Mucosa of descending colon (tissue), 3 donors: ENCODE measurements around the gene THOC1. TPM values are rescaled to one million over a fixed set of nuclear protein-coding genes. Genes with fewer than 3 reads are reported as not detected.
"Not testable (repeated sequence)": the region's sequence is repeated elsewhere in the genome, so short reads cannot be mapped to it uniquely, and the experiment has no call there.

Source experiments
- ATAC-seq: fragments of 200-7000 bp; cut with Tn5 transposase; one replicate; pipeline ENCODE4 v1.9.1; 2020; ENCODE audit warnings: mild to moderate bottlenecking, moderate library complexity
- DNase-seq, 3 donors: peaks; one replicate each; pipeline ENCODE4 v3.0.0-alpha.2; 2020
- H3K36me3 ChIP-seq: fragments of 200-600 bp; one replicate; pipeline ENCODE4 v1.8.0; 2021; ENCODE audit warnings: low read depth, mild to moderate bottlenecking
- H3K4me1 ChIP-seq: fragments of 200-600 bp; one replicate; pipeline ENCODE4 v1.8.0; 2021; ENCODE audit warnings: low read depth, mild to moderate bottlenecking
- H3K4me3 ChIP-seq: fragments of 200-600 bp; one replicate; pipeline ENCODE4 v1.8.0; 2021; ENCODE audit warnings: mild to moderate bottlenecking
- H3K9me3 ChIP-seq: fragments of 200-600 bp; one replicate; pipeline ENCODE4 v1.8.0; 2021; ENCODE audit warnings: mild to moderate bottlenecking
- intact Hi-C, 2 donors: fragments of 100-400 bp; cut with DNase I in 1 of 2; cut with micrococcal nuclease in 1 of 2; formaldehyde crosslinking; loops; one replicate each; pipeline versions ENCODE4 v1.11.0 to v1.11.1; 2022; cut with DNase I, micrococcal nuclease
- total RNA-seq, 3 donors: library from RNA; stranded (reverse); fragmentation: NEBNext Ultra II Directional in 2 of 3; extraction: Animal tissue kit (Norgen Biotek cat#: 25700) in 2 of 3; gene quantifications; one replicate each; pipeline versions ENCODE4 v1.2.1 to v1.2.4, GENCODE V29; 2021 to 2023
- TF ChIP-seq, protein P1 (sequence below): fragments of 200-600 bp; IDR thresholded peaks from one replicate; pipeline ENCODE4 v1.8.0; 2022; ENCODE audit warnings: antibody characterized with exemption, mild to moderate bottlenecking
- donor health status: DM: no; HTN: no; CAD: no; lungs with moderate emphysema.
- donor health status: DM: no; HTN: no; CAD: no.
- donor health status: DM: no; HTN: yes; CAD: no.

Gene THOC1
- total RNA-seq, 3 donors from 2014 or later: 25.9 to 32.8 (median 27.6) TPM

DNA sequence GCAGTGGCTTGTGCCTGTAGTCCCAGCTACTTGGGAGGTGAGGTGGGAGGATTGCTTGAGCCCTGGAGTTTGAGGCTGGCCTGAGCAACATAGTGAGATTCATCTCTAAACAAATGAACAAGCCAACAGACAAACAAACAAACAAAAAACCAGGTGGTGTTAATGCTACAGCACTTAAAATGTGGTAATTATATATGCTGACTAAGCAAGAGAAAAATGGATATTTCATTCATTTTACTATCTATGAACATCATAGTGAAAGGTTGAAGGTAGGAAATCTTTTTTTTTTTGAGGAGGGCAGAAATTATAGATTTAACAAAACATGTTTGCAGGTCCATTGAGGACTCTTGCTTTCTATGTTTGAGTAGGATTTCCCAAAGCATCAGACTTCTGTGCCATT lies 42.2 kb upstream of the THOC1 start:
- intact Hi-C loops: no loop called here
- no peaks in the 10 kb centered on the region for H3K9me3 ChIP-seq

DNA sequence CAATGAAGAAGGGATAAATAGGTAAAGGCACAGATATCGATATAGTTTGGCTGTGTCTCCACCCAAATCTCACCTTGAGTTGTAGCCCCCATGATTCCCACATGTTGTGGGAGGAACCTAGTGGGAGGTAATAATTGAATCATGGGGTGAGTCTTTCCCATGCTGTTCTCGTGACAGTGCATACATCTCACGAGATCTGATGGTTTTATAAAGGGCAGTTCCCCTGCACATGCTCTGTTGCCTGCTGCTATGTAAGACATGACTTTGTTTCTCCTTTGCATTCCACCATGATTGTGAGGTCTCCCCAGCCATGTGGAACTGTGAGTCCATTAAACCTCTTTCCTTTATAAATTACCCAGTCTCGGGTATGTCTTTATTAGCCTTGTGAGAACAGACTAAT lies 40.2 kb upstream of the THOC1 start:
- H3K9me3 ChIP-seq, DNase-seq, H3K4me1 ChIP-seq, H3K4me3 ChIP-seq, intact Hi-C loops, ATAC-seq, H3K36me3 ChIP-seq: not testable (repeated sequence)

More for the DNA sequence above, 42.2 kb upstream of the THOC1 start:
- Histone ChIP-seq H3K4me1 (no peaks in the 10 kb centered on the region), H3K4me3 (no peak overlapping the region), H3K36me3 (no peaks in the 10 kb centered on the region)
- TF ChIP-seq, protein P1, sequence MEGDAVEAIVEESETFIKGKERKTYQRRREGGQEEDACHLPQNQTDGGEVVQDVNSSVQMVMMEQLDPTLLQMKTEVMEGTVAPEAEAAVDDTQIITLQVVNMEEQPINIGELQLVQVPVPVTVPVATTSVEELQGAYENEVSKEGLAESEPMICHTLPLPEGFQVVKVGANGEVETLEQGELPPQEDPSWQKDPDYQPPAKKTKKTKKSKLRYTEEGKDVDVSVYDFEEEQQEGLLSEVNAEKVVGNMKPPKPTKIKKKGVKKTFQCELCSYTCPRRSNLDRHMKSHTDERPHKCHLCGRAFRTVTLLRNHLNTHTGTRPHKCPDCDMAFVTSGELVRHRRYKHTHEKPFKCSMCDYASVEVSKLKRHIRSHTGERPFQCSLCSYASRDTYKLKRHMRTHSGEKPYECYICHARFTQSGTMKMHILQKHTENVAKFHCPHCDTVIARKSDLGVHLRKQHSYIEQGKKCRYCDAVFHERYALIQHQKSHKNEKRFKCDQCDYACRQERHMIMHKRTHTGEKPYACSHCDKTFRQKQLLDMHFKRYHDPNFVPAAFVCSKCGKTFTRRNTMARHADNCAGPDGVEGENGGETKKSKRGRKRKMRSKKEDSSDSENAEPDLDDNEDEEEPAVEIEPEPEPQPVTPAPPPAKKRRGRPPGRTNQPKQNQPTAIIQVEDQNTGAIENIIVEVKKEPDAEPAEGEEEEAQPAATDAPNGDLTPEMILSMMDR: no peak
- ATAC-seq (no peak), DNase-seq (no peak)

DNA sequence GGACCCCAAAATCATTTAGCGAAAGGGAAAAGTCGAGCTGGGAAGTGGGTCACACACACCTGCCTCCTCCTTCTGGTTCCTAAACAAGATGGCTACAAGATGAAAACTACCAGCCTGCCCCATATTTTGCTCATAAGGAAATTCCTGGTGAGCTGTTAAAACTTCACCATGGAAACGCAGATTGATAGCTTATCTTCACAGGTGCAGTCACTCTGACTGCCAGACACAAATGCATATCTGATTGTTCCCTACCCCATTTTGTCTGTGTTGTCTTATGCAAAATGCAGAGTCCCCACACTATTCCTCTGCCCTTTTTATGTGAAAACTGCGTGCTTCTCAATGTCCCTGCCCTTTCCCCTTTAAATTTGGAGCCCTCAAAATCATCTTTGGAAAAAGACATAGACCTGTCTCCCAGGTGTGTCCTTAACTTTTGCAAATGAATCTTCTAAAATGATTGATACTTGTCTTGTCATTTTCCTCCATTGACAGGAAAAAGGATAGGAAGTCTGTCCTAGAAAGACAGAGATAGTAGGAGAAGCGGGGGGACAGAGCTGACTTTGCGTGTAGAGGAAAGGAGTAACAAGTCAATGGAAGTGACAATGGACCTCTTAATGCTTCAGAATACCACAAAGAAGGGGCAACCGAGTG lies 38.9 kb upstream of the THOC1 start:
- DNase-seq (no peak), ATAC-seq (no peak)
- Histone ChIP-seq H3K4me1 (no peaks in the 10 kb centered on the region), H3K36me3 (no peaks in the 10 kb centered on the region), H3K9me3 (no peaks in the 10 kb centered on the region), H3K4me3 (no peak overlapping the region)
- TF ChIP-seq, protein P1: no peak
- intact Hi-C loops: no loop called here

DNA sequence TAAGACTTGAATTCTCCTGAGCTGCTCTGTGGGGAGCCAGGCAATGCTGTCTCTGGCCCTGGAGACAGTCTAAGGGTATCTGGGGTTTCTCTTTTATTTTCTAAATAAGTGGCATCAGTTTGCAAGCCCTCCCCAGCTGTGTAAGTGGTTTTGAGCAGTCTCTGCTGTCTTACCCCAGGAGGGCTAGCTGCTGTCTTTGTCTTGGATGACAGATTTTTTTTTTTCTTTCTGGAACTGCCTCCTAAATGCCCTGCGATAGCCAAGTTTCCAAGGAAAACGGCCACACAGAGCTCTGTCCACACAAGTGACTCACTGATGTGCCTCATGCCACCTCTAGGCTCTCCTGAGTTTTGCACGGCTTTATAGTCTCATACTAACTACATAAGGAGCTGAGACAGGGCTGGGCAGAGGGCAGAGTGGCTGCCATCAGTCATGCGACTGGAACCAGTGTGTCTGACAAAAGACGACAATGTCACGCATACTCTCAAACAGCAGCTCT lies 37.2 kb upstream of the THOC1 start:
- Histone ChIP-seq H3K9me3 (no peaks in the 10 kb centered on the region), H3K4me1 (no peaks in the 10 kb centered on the region), H3K36me3 (no peaks in the 10 kb centered on the region), H3K4me3 (no peak overlapping the region)
- intact Hi-C loops: no loop called here
- ATAC-seq (no peak), DNase-seq (no peak)
- TF ChIP-seq, protein P1: no peak

DNA sequence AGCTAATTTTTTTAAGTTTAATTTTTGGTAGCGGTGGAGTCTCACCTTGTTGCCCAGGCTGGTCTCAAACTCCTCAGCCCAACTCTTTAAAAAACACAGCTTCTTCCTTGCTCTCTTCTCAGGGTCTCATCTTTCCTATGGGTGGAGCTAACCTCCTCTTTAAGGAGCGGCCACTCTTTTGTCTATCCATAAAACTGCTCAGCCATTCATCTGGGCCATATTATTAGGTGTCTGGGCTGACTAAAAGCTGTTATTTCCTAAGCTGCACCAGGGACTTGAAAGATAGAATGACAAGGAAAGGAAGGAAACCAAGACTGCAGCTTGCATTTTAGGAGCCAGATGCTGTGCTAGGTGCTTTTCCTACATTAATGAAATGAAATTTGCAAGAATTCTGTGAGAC lies 35.8 kb upstream of the THOC1 start:
- intact Hi-C loops: no loop called here
- no peak for ATAC-seq
- Histone ChIP-seq H3K4me3 (no peak overlapping the region), H3K4me1 (no peaks in the 10 kb centered on the region), H3K36me3 (no peaks in the 10 kb centered on the region), H3K9me3 (no peaks in the 10 kb centered on the region)
- no peak for DNase-seq
- TF ChIP-seq, protein P1: no peak

DNA sequence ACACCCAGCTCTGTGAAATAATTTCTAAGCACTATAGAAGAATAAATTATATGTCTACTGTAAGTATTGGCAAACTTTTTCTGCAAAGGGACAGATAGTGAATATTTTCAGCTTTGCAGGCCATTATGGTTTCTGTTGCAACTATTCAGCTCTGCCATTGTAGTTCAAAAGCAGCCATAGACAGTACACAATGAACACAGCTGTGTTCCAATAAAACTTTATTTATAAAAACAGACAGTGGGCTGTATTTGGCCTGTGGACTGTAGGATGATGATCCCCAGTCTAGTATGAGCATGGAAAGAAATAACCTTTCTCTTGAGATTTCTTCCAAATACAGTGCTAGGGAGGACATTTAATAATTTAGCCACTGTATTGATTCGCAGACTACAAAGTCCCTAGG lies 35.2 kb upstream of the THOC1 start:
- Histone ChIP-seq H3K4me1 (no peaks in the 10 kb centered on the region), H3K36me3 (no peaks in the 10 kb centered on the region), H3K4me3 (no peak overlapping the region), H3K9me3 (no peaks in the 10 kb centered on the region)
- ATAC-seq (no peak), DNase-seq (no peak)
- TF ChIP-seq, protein P1: no peak
- intact Hi-C loops: no loop called here
